Nephron progenitor cell (in vitro differentiated cells): ENCODE measurements around the gene FREY1.

Experiments
- DNase-seq: peaks from one replicate; pipeline ENCODE4 v3.0.0; 2021
- H3K27ac Mint-ChIP-seq: 2 replicates; pipeline ENCODE4 v1.8.0; 2021; ENCODE audit warnings: mild to moderate bottlenecking, moderate library complexity, mixed read lengths
- H3K27me3 Mint-ChIP-seq: 2 replicates; pipeline ENCODE4 v1.8.0; 2021; ENCODE audit warnings: mild to moderate bottlenecking, low read depth, mixed read lengths; ENCODE audit not compliant: poor library complexity
- H3K36me3 Mint-ChIP-seq: 2 replicates; pipeline ENCODE4 v1.8.0; 2021; ENCODE audit warnings: low read depth, mixed read lengths
- H3K4me1 Mint-ChIP-seq: 2 replicates; pipeline ENCODE4 v1.8.0; 2021; ENCODE audit warnings: mixed read lengths
- H3K4me3 Mint-ChIP-seq: 2 replicates; pipeline ENCODE4 v1.8.0; 2021; ENCODE audit warnings: mild to moderate bottlenecking, moderate library complexity, mixed read lengths
- H3K9me3 Mint-ChIP-seq: 2 replicates; pipeline ENCODE4 v1.8.0; 2021; ENCODE audit warnings: mild to moderate bottlenecking, moderate library complexity, mixed read lengths
- CTCF ChIP-seq: fragments of 200-600 bp; sonication (generic); IDR thresholded peaks from 2 replicates; pipeline ENCODE4 v1.5.0; 2021; ENCODE audit warnings: antibody characterized with exemption

The FREY1 gene

GRCh38 chr11:45924036-45924915 lies 17.2 kb upstream of the FREY1 start:
- H3K4me1 Mint-ChIP-seq = peaks cover 25% of the 10 kb centered on the region

GRCh38 chr11:45922425-45923082 lies 15.5 kb upstream of the FREY1 start, which contains the start of gene LARGE2:
Gene LARGE2 (plus strand): TSS chr11:45922656. CDS start chr11:45922883, 227 bp downstream.
- peaks cover 60% of the 10 kb centered on the region for H3K27me3 Mint-ChIP-seq
- H3K4me3 Mint-ChIP-seq = peak within 1 kb of the TSS; percentile 74
- no peak for TF ChIP-seq CTCF
- DNase-seq = peak; percentile 78
- peaks cover 36% of the 10 kb centered on the region for H3K4me1 Mint-ChIP-seq
- peaks cover 6% of the 10 kb centered on the region for H3K9me3 Mint-ChIP-seq
- no peaks in the 10 kb centered on the region for H3K36me3 Mint-ChIP-seq
- H3K27ac Mint-ChIP-seq = no peak within 1 kb of the TSS

More at GRCh38 chr11:45924036-45924915, 17.2 kb upstream of the FREY1 start:
- no peak for DNase-seq
- TF ChIP-seq CTCF = no peak
- H3K9me3 Mint-ChIP-seq = peaks cover 6% of the 10 kb centered on the region
- H3K4me3 Mint-ChIP-seq = peak overlapping the region; percentile 60
- peaks cover 60% of the 10 kb centered on the region for H3K27me3 Mint-ChIP-seq
- H3K36me3 Mint-ChIP-seq = no peaks in the 10 kb centered on the region
- H3K27ac Mint-ChIP-seq = no peak overlapping the region

GRCh38 chr11:45921561-45922424 lies 14.7 kb upstream of the FREY1 start:
- no peaks in the 10 kb centered on the region for H3K36me3 Mint-ChIP-seq
- DNase-seq = peak; percentile 68
- no peak overlapping the region for H3K27ac Mint-ChIP-seq
- no peak for TF ChIP-seq CTCF
- H3K9me3 Mint-ChIP-seq = peaks cover 6% of the 10 kb centered on the region
- peaks cover 60% of the 10 kb centered on the region for H3K27me3 Mint-ChIP-seq
- peak overlapping the region; percentile 74 for H3K4me3 Mint-ChIP-seq
- peaks cover 41% of the 10 kb centered on the region for H3K4me1 Mint-ChIP-seq

- peaks cover 6% of the 10 kb centered on the region for H3K9me3 Mint-ChIP-seq
- H3K27ac Mint-ChIP-seq = no peak overlapping the region
- peak overlapping the region; percentile 74 for H3K4me3 Mint-ChIP-seq
- no peak for DNase-seq
- no peak for TF ChIP-seq CTCF
- peaks cover 54% of the 10 kb centered on the region for H3K27me3 Mint-ChIP-seq
- H3K4me1 Mint-ChIP-seq = peaks cover 42% of the 10 kb centered on the region
- H3K36me3 Mint-ChIP-seq = no peaks in the 10 kb centered on the region
These were observed 13.7 kb upstream of the FREY1 start for GRCh38 chr11:45920531-45921477.
